Duodenal mucosa (tissue), 2 donors: ENCODE measurements around the gene SH3BP2.

Experiments used
- H3K27ac ChIP-seq: one replicate; pipeline ENCODE4 v1.7.0; 2013; ENCODE audit warnings: low read depth, low read length
- H3K27me3 ChIP-seq, 2 donors: one replicate each; pipeline ENCODE4 v1.7.0; 2013; ENCODE audit warnings: low read length in 2 of 2, control low read depth in 1 of 2; ENCODE audit not compliant: insufficient read depth in 2 of 2, control insufficient read depth in 1 of 2
- H3K36me3 ChIP-seq, 2 donors: one replicate each; pipeline ENCODE4 v1.7.0; 2013; ENCODE audit warnings: low read length in 2 of 2, control low read depth in 1 of 2; ENCODE audit not compliant: insufficient read depth in 2 of 2, control insufficient read depth in 1 of 2
- H3K4me1 ChIP-seq, 2 donors: one replicate each; pipeline ENCODE4 v1.7.0; 2013; ENCODE audit warnings: low read length in 2 of 2, control low read depth in 1 of 2; ENCODE audit not compliant: insufficient read depth in 2 of 2, control insufficient read depth in 1 of 2
- H3K4me3 ChIP-seq, 2 donors: one replicate each; pipeline ENCODE4 v1.7.0; 2013; ENCODE audit warnings: low read length in 2 of 2, low read depth in 1 of 2
- H3K9ac ChIP-seq, 2 donors: one replicate each; pipeline ENCODE4 v1.7.0; 2013; ENCODE audit warnings: low read length in 2 of 2, low read depth in 1 of 2
- H3K9me3 ChIP-seq, 2 donors: one replicate each; pipeline ENCODE4 v1.7.0; 2013; ENCODE audit warnings: low read length in 2 of 2, control low read depth in 1 of 2; ENCODE audit not compliant: control insufficient read depth in 1 of 2

The SH3BP2 gene

GRCh38 chr4:2813446-2814405, 20.8 kb downstream of the SH3BP2 start:
- Histone ChIP-seq H3K9ac (peak overlapping the region in 1 of 2 donors; percentile 58), H3K4me1 (peaks cover 48 to 63% of the 10 kb centered on the region in 2 donors), H3K4me3 (peak overlapping the region; percentile 49 to 67)

GRCh38 chr4:2814627-2815270, 21.9 kb downstream of the SH3BP2 start:
- H3K4me1 ChIP-seq = peaks cover 43 to 62% of the 10 kb centered on the region in 2 donors
- H3K4me3 ChIP-seq = no peak overlapping the region

More at GRCh38 chr4:2813446-2814405, 20.8 kb downstream of the SH3BP2 start:
- Histone ChIP-seq H3K36me3 (no peaks in the 10 kb centered on the region), H3K9me3 (no peaks in the 10 kb centered on the region), H3K27me3 (no peaks in the 10 kb centered on the region), H3K27ac (no peak overlapping the region)

GRCh38 chr4:2816401-2816954, 23.6 kb downstream of the SH3BP2 start:
- H3K9me3 ChIP-seq = no peaks in the 10 kb centered on the region
- H3K36me3 ChIP-seq = peaks cover 4 to 10% of the 10 kb centered on the region in 2 donors
- no peak overlapping the region for H3K4me3 ChIP-seq
- H3K27me3 ChIP-seq = no peaks in the 10 kb centered on the region
- no peak overlapping the region for H3K27ac ChIP-seq
- no peak overlapping the region for H3K9ac ChIP-seq
- H3K4me1 ChIP-seq = peaks cover 37 to 49% of the 10 kb centered on the region in 2 donors

More at GRCh38 chr4:2814627-2815270, 21.9 kb downstream of the SH3BP2 start:
- no peaks in the 10 kb centered on the region for H3K27me3 ChIP-seq
- no peak overlapping the region for H3K9ac ChIP-seq
- no peak overlapping the region for H3K27ac ChIP-seq
- H3K36me3 ChIP-seq = no peaks in the 10 kb centered on the region
- H3K9me3 ChIP-seq = no peaks in the 10 kb centered on the region

- peaks cover 4 to 12% of the 10 kb centered on the region in 2 donors for H3K36me3 ChIP-seq
- no peak overlapping the region for H3K27ac ChIP-seq
- H3K9ac ChIP-seq = peak overlapping the region in 1 of 2 donors; percentile 54
- no peaks in the 10 kb centered on the region for H3K27me3 ChIP-seq
- H3K4me1 ChIP-seq = peaks cover 30 to 43% of the 10 kb centered on the region in 2 donors
- peak overlapping the region; percentile 46 to 61 for H3K4me3 ChIP-seq
- H3K9me3 ChIP-seq = no peaks in the 10 kb centered on the region
Observed at GRCh38 chr4:2817137-2817536, 24.3 kb downstream of the SH3BP2 start.

- H3K4me1 ChIP-seq = peaks cover 27 to 40% of the 10 kb centered on the region in 2 donors
- no peaks in the 10 kb centered on the region for H3K9me3 ChIP-seq
- H3K27ac ChIP-seq = no peak overlapping the region
- peaks cover 4 to 18% of the 10 kb centered on the region in 2 donors for H3K36me3 ChIP-seq
- H3K4me3 ChIP-seq = peak overlapping the region; percentile 46 to 61
- no peaks in the 10 kb centered on the region for H3K27me3 ChIP-seq
- H3K9ac ChIP-seq = peak overlapping the region; percentile 25 to 54
Observed at GRCh38 chr4:2817701-2818350, 24.9 kb downstream of the SH3BP2 start.

- Histone ChIP-seq H3K27ac (no peak overlapping the region), H3K36me3 (peaks cover 4 to 25% of the 10 kb centered on the region in 2 donors), H3K4me1 (peaks cover 26 to 40% of the 10 kb centered on the region in 2 donors)
Observed at GRCh38 chr4:2818351-2818939, 25.6 kb downstream of the SH3BP2 start.

GRCh38 chr4:2819244-2820215, 26.6 kb downstream of the SH3BP2 start:
- Histone ChIP-seq H3K27me3 (no peaks in the 10 kb centered on the region), H3K27ac (no peak overlapping the region), H3K9me3 (no peaks in the 10 kb centered on the region), H3K9ac (no peak overlapping the region), H3K4me3 (peak overlapping the region in 1 of 2 donors; percentile 58), H3K36me3 (peaks cover 10 to 36% of the 10 kb centered on the region in 2 donors), H3K4me1 (peaks cover 22 to 38% of the 10 kb centered on the region in 2 donors)

More at GRCh38 chr4:2818351-2818939, 25.6 kb downstream of the SH3BP2 start:
- Histone ChIP-seq H3K4me3 (peak overlapping the region; percentile 58 to 59), H3K9me3 (no peaks in the 10 kb centered on the region), H3K27me3 (no peaks in the 10 kb centered on the region), H3K9ac (peak overlapping the region in 1 of 2 donors; percentile 66)

- H3K4me1 ChIP-seq = peaks cover 18 to 31% of the 10 kb centered on the region in 2 donors
- H3K27me3 ChIP-seq = no peaks in the 10 kb centered on the region
- no peak overlapping the region for H3K4me3 ChIP-seq
- H3K9me3 ChIP-seq = no peaks in the 10 kb centered on the region
- H3K27ac ChIP-seq = no peak overlapping the region
- peaks cover 10 to 44% of the 10 kb centered on the region in 2 donors for H3K36me3 ChIP-seq
- no peak overlapping the region for H3K9ac ChIP-seq
Observed at GRCh38 chr4:2820216-2820982, 27.5 kb downstream of the SH3BP2 start.
